Heart left ventricle (tissue), 13 donors: Measurements from ENCODE around the gene ABCB9.

Experiments
- CTCF ChIP-seq, 12 donors: fragments of 200-600 bp; sonication (generic) in 4 of 12; IDR thresholded peaks; one replicate each; pipeline versions ENCODE4 v1.5.0 to v1.8.0; 2018 to 2022; ENCODE audit warnings: antibody characterized with exemption in 12 of 12, mild to moderate bottlenecking in 5 of 12
- POLR2A ChIP-seq, 2 donors: fragments of 450-650 bp; IDR thresholded peaks; one replicate each; pipeline ENCODE4 v1.6.1; 2017; ENCODE audit warnings: antibody characterized with exemption in 2 of 2, mild to moderate bottlenecking in 2 of 2, moderate library complexity in 2 of 2
- donor health status: ischemic (EF 13 %, LVEDD 7.1; RV severe dilation, severe dysfunction).
- donor health status: DM: no; HTN: yes; CAD: no.
- donor health status: DM: no; HTN: no; CAD: no.
- donor health status: ischemic (EF 25% LVEDD 6.9; RV normal size, moderate dysfunction).
- donor health status: ischemic (EF 25% LVEDD 5.7; RV mildly dilated, moderate dysfunction).
- donor health status: ischemic (EF 35%, LVEDD 5.7; RV mildly dilated, moderate dysfunction).
- donor health status: nonischemic (EF 11% LVEDD 7.7; RV severe dilation, severe dysfunction).
- donor health status: DM: yes; HTN: yes; CAD: no.
- donor health status: PGD.
- donor health status: ischemic (EF 29% LVEDD 5.4; RV normal size, mild dysfunction).
- donor health status: nonischemic (EF 23%, LVEDD 6.1; RV moderate dilation, normal function).

- TF ChIP-seq POLR2A (IDR thresholded peaks at IDR 0.05) (no peak), CTCF (IDR thresholded peaks at IDR 0.05) (no peak)
Observed at GRCh38 chr12:122920687-122921086, 45.6 kb downstream of the ABCB9 start.
